Tibial nerve (tissue), 4 donors: Measurements from ENCODE around the gene DCANP1.

Source experiments
- EP300 ChIP-seq, 2 donors: sonication (generic); formaldehyde crosslinking; IDR thresholded peaks; one replicate each; pipeline ENCODE4 v1.6.1; 2017; ENCODE audit warnings: antibody characterized with exemption in 2 of 2, mild to moderate bottlenecking in 1 of 2
- POLR2A ChIP-seq, 2 donors: fragments of 450-650 bp; IDR thresholded peaks; one replicate each; pipeline ENCODE4 v1.6.1; 2017; ENCODE audit warnings: antibody characterized with exemption in 2 of 2, mild to moderate bottlenecking in 2 of 2, moderate library complexity in 2 of 2
- TF ChIP-seq, protein P1 (sequence below), 5 experiments: fragments of 200-600 bp in 3 of 5; fragments of 450-650 bp in 2 of 5; sonication (generic) in 3 of 5; IDR thresholded peaks; one replicate each; pipeline ENCODE4 v1.5.1; 2016 to 2019; ENCODE audit warnings: antibody characterized with exemption in 5 of 5, mild to moderate bottlenecking in 3 of 5, moderate library complexity in 2 of 5

DNA sequence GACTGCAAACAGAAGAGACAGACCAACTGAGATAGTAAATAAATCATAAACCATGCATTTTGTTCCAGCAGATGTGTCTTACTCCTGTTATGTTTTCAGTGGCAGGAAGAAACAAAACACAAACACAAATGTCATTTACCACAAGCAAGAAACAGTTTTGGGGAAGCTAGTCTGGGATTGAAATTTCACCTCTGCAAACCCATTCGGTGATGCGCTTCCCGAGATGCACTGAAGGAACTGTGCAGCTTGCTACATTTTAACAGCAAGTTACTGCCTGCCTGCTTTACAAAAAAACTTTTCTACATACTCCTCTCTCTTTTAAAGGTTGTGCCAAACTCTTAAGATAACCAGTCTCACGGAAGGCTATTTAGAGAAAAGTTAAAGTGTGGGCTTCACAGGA, 51.3 kb downstream of the DCANP1 start:
- TF ChIP-seq, protein P1, sequence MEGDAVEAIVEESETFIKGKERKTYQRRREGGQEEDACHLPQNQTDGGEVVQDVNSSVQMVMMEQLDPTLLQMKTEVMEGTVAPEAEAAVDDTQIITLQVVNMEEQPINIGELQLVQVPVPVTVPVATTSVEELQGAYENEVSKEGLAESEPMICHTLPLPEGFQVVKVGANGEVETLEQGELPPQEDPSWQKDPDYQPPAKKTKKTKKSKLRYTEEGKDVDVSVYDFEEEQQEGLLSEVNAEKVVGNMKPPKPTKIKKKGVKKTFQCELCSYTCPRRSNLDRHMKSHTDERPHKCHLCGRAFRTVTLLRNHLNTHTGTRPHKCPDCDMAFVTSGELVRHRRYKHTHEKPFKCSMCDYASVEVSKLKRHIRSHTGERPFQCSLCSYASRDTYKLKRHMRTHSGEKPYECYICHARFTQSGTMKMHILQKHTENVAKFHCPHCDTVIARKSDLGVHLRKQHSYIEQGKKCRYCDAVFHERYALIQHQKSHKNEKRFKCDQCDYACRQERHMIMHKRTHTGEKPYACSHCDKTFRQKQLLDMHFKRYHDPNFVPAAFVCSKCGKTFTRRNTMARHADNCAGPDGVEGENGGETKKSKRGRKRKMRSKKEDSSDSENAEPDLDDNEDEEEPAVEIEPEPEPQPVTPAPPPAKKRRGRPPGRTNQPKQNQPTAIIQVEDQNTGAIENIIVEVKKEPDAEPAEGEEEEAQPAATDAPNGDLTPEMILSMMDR (IDR thresholded peaks at IDR 0.05) = no peak
- TF ChIP-seq EP300 (IDR thresholded peaks at IDR 0.05) (no peak), POLR2A (IDR thresholded peaks at IDR 0.05) (no peak)
